Colon (tissue), 2 donors: ENCODE results near the gene OCRL.

Experiments
- FAIRE-seq: peaks from 2 replicates; lab custom pipeline; 2012; peaks lifted over from hg19 to GRCh38; lab: Jason Lieb, UNC
- donor health status: control.
- donor health status: control.

The OCRL gene

DNA sequence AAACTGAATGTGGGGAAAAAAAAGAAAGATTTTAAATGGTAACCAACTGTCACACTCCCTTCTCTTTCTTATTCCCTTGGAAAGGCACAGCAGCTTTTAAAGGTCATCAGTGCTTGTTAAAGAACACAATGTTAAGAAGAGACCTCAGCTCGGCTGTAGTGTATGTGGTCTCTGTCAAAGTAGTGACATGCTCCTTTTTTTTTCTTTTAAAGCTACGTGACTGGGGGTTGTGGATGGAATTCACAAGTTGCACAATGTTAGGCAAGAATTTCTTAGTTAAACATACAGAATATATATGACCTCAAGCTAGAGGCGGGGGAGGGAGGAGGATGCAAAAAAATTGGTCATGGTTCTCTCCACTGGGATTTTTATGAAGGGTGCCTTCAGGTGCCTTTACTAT, 45.6 kb downstream of the OCRL start:
- no peak for FAIRE-seq

GRCh38 chrX:129586446-129586845, 46.4 kb downstream of the OCRL start:
- FAIRE-seq: no peak

GRCh38 chrX:129590596-129590995, 50.5 kb downstream of the OCRL start:
- FAIRE-seq: no peak

GRCh38 chrX:129593137-129593536, 53.1 kb downstream of the OCRL start:
- FAIRE-seq: no peak

- no peak for FAIRE-seq
Measured at GRCh38 chrX:129594781-129595180, 54.7 kb downstream of the OCRL start.

GRCh38 chrX:129596077-129596476, 56.0 kb downstream of the OCRL start:
- FAIRE-seq: no peak

- no peak for FAIRE-seq
Measured at GRCh38 chrX:129597905-129598304, 57.8 kb downstream of the OCRL start.

DNA sequence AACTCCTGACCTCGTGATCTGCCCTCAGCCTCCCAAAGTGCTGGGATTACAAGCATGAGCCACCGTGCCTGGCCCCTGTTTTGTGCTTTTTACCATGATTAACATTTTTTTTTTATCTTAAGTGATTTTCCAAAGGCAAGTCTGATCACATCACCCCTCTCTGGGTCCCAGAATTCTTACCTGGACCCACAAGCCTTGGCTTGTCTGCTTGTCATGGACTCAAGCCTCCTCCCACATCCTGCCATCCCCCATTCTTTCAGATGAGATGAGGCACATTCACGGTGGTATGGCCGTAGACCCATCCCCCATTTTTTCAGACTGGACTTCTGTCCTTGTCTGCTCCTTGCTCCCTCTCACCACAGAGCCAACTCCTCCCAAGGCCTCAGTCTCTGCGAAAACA, 59.4 kb downstream of the OCRL start:
- no peak for FAIRE-seq

- no peak for FAIRE-seq
Measured at GRCh38 chrX:129599996-129600395, 59.9 kb downstream of the OCRL start.

GRCh38 chrX:129600981-129601424, 60.9 kb downstream of the OCRL start:
- no peak for FAIRE-seq

- no peak for FAIRE-seq
Measured at GRCh38 chrX:129606918-129607317, 66.9 kb downstream of the OCRL start.

DNA sequence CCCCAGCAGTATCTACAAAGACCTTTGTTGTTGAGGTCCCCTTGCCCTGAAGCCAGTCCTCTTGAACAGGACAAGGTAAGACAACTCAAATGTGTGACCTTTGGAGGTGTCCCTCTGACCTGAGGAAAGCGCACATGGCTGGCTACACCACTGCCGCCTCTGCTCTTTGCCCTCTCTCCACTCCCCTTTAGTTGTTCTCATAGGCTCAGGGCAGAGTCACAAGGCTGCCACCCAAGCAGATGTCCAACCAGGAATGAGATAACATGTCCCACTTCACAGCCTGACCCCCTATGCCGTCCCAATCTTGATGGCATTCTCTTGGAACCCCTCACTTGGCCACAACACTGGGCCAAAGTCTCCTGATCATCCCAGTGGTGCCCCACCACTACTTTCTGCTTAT, 68.4 kb downstream of the OCRL start:
- no peak for FAIRE-seq

DNA sequence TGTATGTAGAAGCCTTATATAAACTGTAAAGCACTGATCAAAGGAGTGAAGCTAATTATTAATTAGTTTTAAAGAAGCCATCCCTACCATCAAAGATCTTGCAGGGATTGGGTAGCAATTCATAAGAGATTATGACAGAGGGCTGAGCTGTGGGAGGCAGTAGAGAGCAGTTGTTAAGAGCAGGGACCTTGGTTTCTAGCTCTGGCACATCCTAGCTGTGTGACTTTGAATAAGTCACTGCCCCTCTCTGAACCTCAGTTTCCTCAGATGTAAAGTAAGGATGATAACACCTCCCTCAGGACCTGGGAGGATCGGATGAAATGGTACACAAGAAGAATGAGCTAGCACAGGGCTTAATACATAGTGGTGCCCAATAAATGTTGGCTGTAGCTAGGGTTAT, 69.3 kb downstream of the OCRL start:
- no peak for FAIRE-seq

GRCh38 chrX:129612396-129612795, 72.3 kb downstream of the OCRL start:
- FAIRE-seq: no peak

DNA sequence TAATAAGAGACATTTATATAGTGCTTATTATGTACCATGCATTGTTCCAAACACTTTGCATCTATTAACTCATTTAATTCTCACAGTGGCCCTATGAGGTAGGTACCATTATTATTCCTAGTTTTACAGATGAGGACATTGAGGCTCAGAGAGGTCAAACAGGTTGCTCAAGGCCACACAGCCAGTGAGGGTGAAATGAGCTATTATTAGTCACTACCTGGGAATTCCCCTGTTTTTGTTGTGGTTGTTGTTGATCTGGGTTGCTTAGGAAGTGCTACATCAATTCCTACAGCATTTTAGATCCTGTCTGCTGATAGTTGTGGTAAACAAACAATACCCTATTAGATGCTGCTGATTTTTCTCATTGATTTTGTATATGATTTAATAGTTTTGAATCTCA, 73.5 kb downstream of the OCRL start:
- FAIRE-seq: no peak

DNA sequence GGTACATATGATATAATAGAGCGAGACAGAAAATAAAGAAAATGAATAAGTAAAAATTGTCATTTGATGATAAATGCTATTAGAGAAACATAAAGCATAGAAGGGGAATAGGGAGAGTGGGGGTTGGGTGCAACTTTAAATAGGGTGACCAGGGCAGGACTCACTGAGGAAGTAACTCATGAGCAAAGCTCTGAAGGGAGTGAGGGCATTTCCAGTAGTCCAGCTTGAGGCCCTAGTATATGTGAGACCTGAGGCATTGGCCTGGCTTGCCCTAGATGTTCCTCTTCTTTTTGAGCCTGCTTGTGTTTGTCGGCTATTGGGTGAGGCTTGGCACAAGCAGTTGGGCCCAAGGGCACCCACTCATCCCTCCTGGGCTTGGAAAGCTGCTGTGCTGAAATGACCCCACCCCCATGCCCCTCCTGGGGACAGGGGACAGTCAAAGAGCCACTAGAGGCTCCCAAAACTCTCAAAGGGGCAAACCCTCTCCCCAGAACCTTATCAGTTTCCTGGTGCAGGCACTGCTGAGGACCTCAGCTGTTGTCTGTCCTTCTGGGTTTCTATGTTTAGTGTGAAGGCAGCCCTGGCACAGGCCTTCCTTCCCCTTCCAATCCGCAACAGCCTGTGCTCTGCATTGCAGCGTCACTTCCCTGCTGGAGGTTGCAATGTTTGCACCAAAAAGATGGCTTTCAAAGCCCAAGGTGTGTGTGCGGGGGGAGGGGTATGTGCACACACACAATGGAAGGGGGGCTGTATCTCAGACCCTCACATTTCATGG, 74.6 kb downstream of the OCRL start:
- FAIRE-seq: no peak

GRCh38 chrX:129617420-129617819, 77.4 kb downstream of the OCRL start:
- FAIRE-seq: no peak

DNA sequence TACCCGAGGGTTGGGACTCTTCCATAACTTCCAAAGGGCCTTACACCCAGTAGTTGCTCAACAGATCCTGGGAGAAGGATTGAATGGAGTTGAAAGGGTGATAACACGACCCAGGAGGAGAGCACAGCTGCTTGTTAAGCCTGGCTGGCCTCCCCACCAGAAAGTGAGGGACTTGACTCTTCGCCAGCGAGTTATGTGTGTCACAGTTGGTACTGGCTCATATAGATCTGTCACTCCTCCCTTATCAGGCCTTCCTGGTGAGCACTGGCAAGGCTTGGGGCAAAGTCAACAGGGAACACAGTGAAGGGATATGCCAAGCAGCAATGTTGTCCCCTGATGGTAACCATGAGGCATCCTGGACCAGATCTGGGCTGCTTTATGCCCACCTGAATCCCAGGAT, 78.9 kb downstream of the OCRL start:
- FAIRE-seq: no peak

DNA sequence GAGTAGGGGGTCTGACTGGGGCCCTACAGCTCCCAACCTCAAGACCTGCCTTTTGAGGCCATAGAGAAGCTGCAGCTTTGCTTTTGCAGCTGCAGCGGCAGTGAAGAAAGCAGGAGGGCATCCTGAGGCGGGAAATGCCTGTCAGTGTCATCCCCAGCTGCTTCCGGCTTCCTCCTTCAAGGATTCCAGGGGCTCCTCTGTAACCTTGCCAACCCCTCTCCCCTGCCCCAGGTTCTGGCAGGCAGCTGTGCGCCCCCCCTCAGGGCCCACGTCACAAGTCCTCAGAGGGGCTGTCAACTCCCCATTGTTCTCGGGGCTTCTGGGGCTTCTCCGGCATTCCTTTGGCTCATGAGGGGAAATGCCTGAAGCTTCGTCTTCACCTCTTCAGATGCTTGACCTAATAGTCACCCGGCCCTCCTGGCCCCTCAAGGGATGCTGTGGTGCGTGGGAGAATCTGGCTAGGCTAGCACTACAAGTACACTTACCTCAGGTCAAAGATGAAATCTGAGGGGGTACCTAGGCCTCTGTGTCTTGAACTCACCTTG, 82.8 kb downstream of the OCRL start:
- FAIRE-seq: no peak

DNA sequence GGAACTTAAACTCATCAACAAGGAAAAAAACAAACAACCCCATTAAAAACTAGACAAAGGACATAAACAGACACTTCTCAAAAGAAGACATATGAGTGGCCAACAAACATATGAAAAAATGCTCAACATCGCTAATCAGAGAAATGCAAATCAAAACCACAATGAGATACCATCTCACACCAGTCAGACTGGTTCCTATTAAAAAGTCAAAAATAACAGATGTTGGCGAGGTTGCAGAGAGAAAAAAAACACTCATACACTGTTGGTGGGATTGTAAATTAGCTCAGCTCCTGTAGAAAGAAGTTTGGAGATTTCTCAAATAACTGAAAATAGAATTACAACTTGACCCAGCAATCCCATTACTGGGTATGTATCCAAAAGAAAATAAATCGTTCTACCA, 86.0 kb downstream of the OCRL start:
- no peak for FAIRE-seq

DNA sequence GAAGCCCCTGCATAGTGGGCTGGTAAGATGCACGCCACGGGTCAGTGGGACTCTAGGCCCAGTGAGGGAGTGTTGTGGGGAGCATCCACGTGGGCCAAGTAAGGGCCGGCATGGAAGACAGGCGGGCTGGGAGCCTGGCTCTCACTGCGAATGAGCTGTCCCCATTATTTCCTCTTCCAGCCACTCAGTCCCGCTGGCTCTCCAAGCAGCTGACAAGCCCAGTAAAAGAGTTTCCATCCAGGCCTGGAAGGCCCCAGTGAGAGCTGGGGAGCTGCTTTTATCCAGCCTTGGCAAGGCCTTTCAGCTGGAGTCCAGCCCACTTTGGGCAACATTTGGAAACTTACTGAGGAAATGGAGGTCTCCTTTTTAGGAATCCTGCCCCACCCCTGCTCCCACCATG, 89.8 kb downstream of the OCRL start:
- FAIRE-seq: no peak

GRCh38 chrX:129631849-129632248, 91.8 kb downstream of the OCRL start:
- no peak for FAIRE-seq

- no peak for FAIRE-seq
Measured at GRCh38 chrX:129632443-129632842, 92.4 kb downstream of the OCRL start.

DNA sequence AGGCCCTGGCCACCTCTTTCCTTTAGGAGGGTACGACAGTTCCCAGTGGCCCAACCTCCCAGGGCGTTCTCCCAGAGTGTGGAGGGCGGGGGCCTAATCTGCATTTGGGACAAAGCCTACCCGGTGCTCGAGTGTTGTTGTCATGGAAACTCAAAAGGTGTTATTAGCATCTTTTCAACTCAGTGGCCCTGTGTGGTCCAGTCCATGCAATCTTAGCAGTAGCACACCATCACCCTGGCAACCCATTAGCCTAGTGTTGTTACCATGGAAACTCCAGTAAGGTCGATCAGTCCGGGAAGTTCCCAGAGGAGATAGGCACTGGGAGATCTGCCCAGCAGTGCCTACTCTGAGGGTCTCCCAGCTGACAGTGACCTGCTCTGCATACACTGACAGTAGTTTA, 94.5 kb downstream of the OCRL start:
- no peak for FAIRE-seq
